Stomach (tissue), 19 donors: ENCODE data around the gene GCC1. TPM values are rescaled to one million over a fixed set of nuclear protein-coding genes. Genes with fewer than 3 reads are reported as not detected.

Experiments
- DNase-seq, 2 donors: peaks; one replicate each; pipeline versions ENCODE4 v3.0.0 to v3.0.0-alpha.2; 2013 to 2019
- H3K27ac ChIP-seq, 5 donors: fragments of 200-600 bp in 4 of 5; sonication (generic) in 4 of 5; one replicate each; pipeline ENCODE4 v1.5.1; 2013 to 2019; ENCODE audit warnings: mild to moderate bottlenecking in 1 of 5, moderate library complexity in 1 of 5
- H3K27me3 ChIP-seq, 3 donors: fragments of 200-600 bp; sonication (generic); one replicate each; pipeline ENCODE4 v1.5.1; 2017 to 2019; ENCODE audit warnings: mixed run types in 1 of 3
- H3K36me3 ChIP-seq, 4 donors: fragments of 200-600 bp; sonication (generic); 1 replicate in 3 of 4; 2 replicates in 1 of 4; pipeline ENCODE4 v1.5.1; 2016 to 2019
- H3K4me1 ChIP-seq, 4 donors: fragments of 200-600 bp; sonication (generic); one replicate each; pipeline ENCODE4 v1.5.1; 2016 to 2019
- H3K4me3 ChIP-seq, 4 donors: fragments of 200-600 bp; sonication (generic) in 3 of 4; one replicate each; pipeline ENCODE4 v1.5.1; 2016 to 2019; ENCODE audit warnings: mild to moderate bottlenecking in 1 of 4
- H3K9me3 ChIP-seq, 4 donors: fragments of 200-600 bp; sonication (generic); one replicate each; pipeline ENCODE4 v1.5.1; 2016 to 2019
- EP300 ChIP-seq: sonication (generic); formaldehyde crosslinking; IDR thresholded peaks from one replicate; pipeline ENCODE4 v1.6.1; 2017; ENCODE audit warnings: antibody characterized with exemption
- POLR2A ChIP-seq, 4 donors: fragments of 450-650 bp; IDR thresholded peaks; one replicate each; pipeline ENCODE4 v1.6.1; 2016; ENCODE audit warnings: antibody characterized with exemption in 4 of 4, control low read depth in 2 of 4, mild to moderate bottlenecking in 1 of 4, moderate library complexity in 1 of 4
- POLR2AphosphoS5 ChIP-seq, 3 donors: sonication (generic); formaldehyde crosslinking; IDR thresholded peaks; one replicate each; pipeline ENCODE4 v1.6.1; 2016; ENCODE audit warnings: antibody characterized with exemption in 3 of 3
- WGBS, 5 donors: extraction: QIAGEN DNeasy Blood & Tissue Kit in 3 of 5; methylation state at CpG; one replicate each; pipeline versions ENCODE4 v1.1.5 to v1.1.7; 2013 to 2018; 5-methylcytosine and 5-hydroxymethylcytosine counted together
- intact Hi-C: fragments of 100-400 bp; cut with DNase I; formaldehyde crosslinking; loops from one replicate; pipeline ENCODE4 v1.15.1; 2023; ENCODE audit warnings: low total_unique reads
- long read RNA-seq, 10 donors: transcript quantifications; one replicate each; lab custom pipeline, GENCODE V29; 2026
- polyA plus RNA-seq, 3 donors: library from polyadenylated mRNA; stranded (reverse); fragments of 200-250 nt; gene quantifications; one replicate each; pipeline ENCODE4 v1.2.3, GENCODE V29; 2013
- total RNA-seq, 5 donors: library from RNA; depleted of rRNA; stranded (reverse); fragments of >200 nt; gene quantifications; one replicate each; pipeline versions ENCODE4 v1.1.0 to v1.2.3, GENCODE V29; 2014 to 2016
- TF ChIP-seq, protein P1 (sequence below), 7 experiments: fragments of 450-650 bp in 4 of 7; fragments of 200-600 bp in 3 of 7; sonication (generic) in 3 of 7; IDR thresholded peaks; one replicate each; pipeline ENCODE4 v1.5.1; 2016 to 2019; ENCODE audit warnings: antibody characterized with exemption in 7 of 7, control low read depth in 2 of 7, mild to moderate bottlenecking in 1 of 7
- donor health status: healthy with polysubstance abuse.
- donor health status: Bipolar disorder and iron deficiency.
- donor health status: healthy.

GCC1 gene, protein sequence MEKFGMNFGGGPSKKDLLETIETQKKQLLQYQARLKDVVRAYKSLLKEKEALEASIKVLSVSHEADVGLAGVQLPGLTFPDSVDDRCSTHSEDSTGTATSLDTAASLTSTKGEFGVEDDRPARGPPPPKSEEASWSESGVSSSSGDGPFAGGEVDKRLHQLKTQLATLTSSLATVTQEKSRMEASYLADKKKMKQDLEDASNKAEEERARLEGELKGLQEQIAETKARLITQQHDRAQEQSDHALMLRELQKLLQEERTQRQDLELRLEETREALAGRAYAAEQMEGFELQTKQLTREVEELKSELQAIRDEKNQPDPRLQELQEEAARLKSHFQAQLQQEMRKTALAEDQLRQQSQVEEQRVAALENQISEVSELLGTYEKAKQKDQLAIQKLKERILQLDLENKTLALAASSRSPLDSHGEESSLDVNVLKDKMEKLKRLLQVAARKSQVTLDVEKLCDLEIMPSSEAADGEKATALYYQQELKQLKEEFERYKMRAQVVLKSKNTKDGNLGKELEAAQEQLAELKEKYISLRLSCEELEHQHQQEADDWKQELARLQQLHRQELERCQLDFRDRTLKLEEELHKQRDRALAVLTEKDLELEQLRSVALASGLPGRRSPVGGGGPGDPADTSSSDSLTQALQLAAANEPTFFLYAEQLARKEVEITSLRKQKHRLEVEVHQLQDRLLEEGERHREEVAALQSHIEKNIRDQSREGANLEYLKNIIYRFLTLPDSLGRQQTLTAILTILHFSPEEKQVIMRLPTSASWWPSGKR
- total RNA-seq, result 10 to 100 TPM in 4 of 5 donors, 1 to 10 TPM in 1; 2.9 to 37.9 (median 14.3) TPM
- polyA plus RNA-seq, result 1 to 10 TPM; 3.7 to 9.2 (median 8.5) TPM
- long read RNA-seq, donor 1, full-length matches to known transcripts, result 1 of 1 reads
- long read RNA-seq, donor 1, partial matches to known transcripts, result 0 of 1 reads
- long read RNA-seq, donor 1, other reads (novel, unspliced or antisense), result 0 of 1 reads
- long read RNA-seq, donor 2, full-length matches to known transcripts, result 4 of 4 reads
- long read RNA-seq, donor 2, partial matches to known transcripts, result 0 of 4 reads
- long read RNA-seq, donor 2, other reads (novel, unspliced or antisense), result 0 of 4 reads
- long read RNA-seq, donor 3, full-length matches to known transcripts, result 1 of 1 reads
- long read RNA-seq, donor 3, partial matches to known transcripts, result 0 of 1 reads
- long read RNA-seq, donor 3, other reads (novel, unspliced or antisense), result 0 of 1 reads
- long read RNA-seq, donor 4, result 0 reads
- long read RNA-seq, donor 5, full-length matches to known transcripts, result 4 of 4 reads
- long read RNA-seq, donor 5, partial matches to known transcripts, result 0 of 4 reads
- long read RNA-seq, donor 5, other reads (novel, unspliced or antisense), result 0 of 4 reads
- long read RNA-seq, donor 6, full-length matches to known transcripts, result 3 of 3 reads
- long read RNA-seq, donor 6, partial matches to known transcripts, result 0 of 3 reads
- long read RNA-seq, donor 6, other reads (novel, unspliced or antisense), result 0 of 3 reads
- long read RNA-seq, donor 7, full-length matches to known transcripts, result 2 of 337 reads
- long read RNA-seq, donor 7, partial matches to known transcripts, result 187 of 337 reads
- long read RNA-seq, donor 7, other reads (novel, unspliced or antisense), result 148 of 337 reads
- long read RNA-seq, donor 8, full-length matches to known transcripts, result 4 of 4 reads
- long read RNA-seq, donor 8, partial matches to known transcripts, result 0 of 4 reads
- long read RNA-seq, donor 8, other reads (novel, unspliced or antisense), result 0 of 4 reads
- long read RNA-seq, donor 9, full-length matches to known transcripts, result 2 of 2 reads
- long read RNA-seq, donor 9, partial matches to known transcripts, result 0 of 2 reads
- long read RNA-seq, donor 9, other reads (novel, unspliced or antisense), result 0 of 2 reads
- long read RNA-seq, donor 10, result 0 reads

DNA sequence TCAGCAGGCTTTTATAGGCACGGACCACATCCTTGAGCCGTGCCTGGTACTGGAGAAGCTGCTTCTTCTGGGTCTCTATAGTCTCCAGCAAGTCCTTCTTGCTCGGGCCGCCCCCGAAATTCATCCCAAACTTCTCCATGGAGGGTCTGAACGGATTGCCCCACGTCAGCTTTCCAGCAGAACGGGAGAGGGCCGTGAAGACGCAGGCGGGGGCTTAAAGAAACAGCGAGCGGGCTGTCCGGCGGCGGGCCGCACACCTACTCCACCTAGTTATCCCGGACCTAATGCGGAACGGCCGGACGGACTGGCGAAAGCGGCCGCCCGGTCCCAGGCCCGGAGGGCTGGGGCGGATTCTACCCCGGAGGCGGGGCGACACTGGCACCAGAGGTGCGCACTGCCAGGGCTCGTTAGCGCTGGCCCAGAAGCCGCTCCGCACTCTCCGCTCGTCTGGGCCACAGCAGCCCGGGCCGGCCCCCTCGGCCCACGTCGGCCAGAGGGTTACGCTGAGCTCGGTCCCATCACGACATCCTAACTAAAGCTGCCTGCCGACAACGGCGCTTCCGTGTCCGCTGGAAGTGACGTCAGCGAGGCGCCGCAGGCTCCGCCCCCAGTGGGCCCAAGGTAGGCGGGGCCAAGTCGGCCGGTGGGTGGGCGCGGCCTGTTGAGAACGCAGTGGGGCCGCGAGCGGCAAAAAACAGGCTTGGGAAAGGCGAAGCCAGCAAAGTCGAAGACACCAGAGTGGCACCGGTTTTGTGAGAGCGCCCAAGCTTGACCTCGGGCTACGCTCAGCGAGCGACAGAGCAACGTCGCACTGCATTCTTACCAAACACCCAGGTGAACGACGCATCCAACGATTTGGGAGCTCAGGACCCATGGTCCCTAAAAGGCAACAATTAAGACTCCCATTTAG lies at the start of gene GCC1:
Gene GCC1, minus strand, starts transcription at position 553 of the 910 bp plus-strand sequence. Its CDS starts 414 bp downstream, at position 139.
- Histone ChIP-seq H3K36me3 (peaks cover 17 to 35% (median 33%) of the 10 kb centered on the region in 4 donors), H3K4me3 (peak within 1 kb of the TSS; percentile 60 to 96 (median 80)), H3K27me3 (no peaks in the 10 kb centered on the region), H3K4me1 (peaks cover 47 to 79% (median 75%) of the 10 kb centered on the region in 4 donors), H3K9me3 (no peaks in the 10 kb centered on the region), H3K27ac (peak within 1 kb of the TSS; percentile 88 to 97 (median 95))
- DNase-seq, result peak; percentile 95 to 97
- intact Hi-C loops, result no loop called here
- peak; percentile 93 to 98 (median 97) for TF ChIP-seq POLR2AphosphoS5 (IDR thresholded peaks at IDR 0.05)
- TF ChIP-seq, protein P1, sequence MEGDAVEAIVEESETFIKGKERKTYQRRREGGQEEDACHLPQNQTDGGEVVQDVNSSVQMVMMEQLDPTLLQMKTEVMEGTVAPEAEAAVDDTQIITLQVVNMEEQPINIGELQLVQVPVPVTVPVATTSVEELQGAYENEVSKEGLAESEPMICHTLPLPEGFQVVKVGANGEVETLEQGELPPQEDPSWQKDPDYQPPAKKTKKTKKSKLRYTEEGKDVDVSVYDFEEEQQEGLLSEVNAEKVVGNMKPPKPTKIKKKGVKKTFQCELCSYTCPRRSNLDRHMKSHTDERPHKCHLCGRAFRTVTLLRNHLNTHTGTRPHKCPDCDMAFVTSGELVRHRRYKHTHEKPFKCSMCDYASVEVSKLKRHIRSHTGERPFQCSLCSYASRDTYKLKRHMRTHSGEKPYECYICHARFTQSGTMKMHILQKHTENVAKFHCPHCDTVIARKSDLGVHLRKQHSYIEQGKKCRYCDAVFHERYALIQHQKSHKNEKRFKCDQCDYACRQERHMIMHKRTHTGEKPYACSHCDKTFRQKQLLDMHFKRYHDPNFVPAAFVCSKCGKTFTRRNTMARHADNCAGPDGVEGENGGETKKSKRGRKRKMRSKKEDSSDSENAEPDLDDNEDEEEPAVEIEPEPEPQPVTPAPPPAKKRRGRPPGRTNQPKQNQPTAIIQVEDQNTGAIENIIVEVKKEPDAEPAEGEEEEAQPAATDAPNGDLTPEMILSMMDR (IDR thresholded peaks at IDR 0.05), result no peak
- peak in 2 of 4 donors; percentile 56 to 76 for TF ChIP-seq POLR2A (IDR thresholded peaks at IDR 0.05)
- WGBS, 5 donors, result 1 to 8% (median 2%) methylated on average over 12 to 78 of the region's 78 CpGs

DNA sequence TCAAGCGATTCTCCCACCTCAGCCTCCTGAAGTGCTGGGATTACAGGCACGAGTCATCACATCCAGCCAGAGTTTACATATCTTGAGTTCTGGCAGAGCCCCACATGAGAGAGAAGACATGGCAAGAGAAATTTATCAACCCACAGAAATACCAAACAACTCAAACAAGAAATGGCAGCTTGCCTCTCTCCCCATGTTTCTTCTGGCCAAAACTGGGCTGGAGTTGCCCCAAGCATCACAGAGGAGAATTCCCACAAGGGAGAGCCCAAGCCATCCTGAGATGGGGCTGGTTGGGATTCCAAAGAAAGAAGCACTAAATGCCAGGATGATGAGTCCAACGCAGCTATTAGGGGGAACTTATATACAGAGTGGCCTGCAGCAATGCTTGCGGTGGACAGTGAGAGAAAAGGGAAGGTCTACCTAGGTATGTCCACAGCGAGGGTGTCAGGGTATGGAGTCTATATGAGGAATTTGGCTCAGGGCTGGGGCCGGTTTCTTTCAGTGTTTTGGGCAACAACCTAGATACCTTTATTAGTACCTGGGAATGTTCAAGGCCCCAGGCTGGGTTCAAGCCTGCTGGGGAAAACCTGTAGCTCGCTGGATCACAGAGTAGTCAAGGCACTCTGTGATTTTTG lies 47.0 kb upstream of the GCC1 start:
- Histone ChIP-seq H3K4me3 (no peak overlapping the region), H3K9me3 (no peaks in the 10 kb centered on the region), H3K27me3 (no peaks in the 10 kb centered on the region), H3K36me3 (no peaks in the 10 kb centered on the region), H3K4me1 (no peaks in the 10 kb centered on the region), H3K27ac (no peak overlapping the region)
- WGBS, 5 donors, result 69 to 83% (median 81%) methylated on average over 7 of the region's 7 CpGs
- no peak for TF ChIP-seq POLR2A (IDR thresholded peaks at IDR 0.05)
- intact Hi-C loops, result no loop called here
- DNase-seq, result no peak

DNA sequence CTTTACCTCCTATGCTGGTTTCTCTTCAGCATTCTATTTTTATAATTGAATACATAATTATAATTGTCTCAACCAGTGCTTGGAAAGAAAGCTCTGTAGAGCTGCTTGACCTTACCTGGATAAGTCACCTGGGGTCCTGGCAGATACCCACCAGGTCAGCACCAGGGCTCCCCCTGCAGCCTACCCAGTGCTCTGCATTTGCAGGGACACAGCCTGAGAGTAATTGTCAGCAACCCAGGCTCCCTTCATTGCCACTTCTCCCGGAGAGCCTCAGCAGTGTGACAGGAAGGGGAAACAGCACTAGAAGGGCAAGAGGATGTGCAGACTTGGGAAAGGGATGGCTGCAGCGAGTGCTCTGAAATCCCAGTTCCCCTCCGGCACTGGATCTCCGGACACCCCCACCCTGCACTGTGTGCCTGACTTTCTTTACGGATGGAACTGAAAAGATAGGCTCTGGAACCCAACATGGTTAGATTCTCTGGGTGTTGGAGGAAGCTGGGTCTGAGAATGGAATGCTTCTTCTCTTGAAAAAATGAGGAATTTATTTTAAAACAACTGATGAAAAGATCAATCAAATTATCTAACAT lies 44.0 kb upstream of the GCC1 start:
- H3K4me1 ChIP-seq, result no peaks in the 10 kb centered on the region
- no peak overlapping the region for H3K27ac ChIP-seq
- no peak overlapping the region for H3K4me3 ChIP-seq
- WGBS, 5 donors, result 16 to 30% (median 21%) methylated on average over 5 of the region's 5 CpGs
- no peaks in the 10 kb centered on the region for H3K9me3 ChIP-seq
- intact Hi-C loops, result no loop called here
- H3K27me3 ChIP-seq, result no peaks in the 10 kb centered on the region
- H3K36me3 ChIP-seq, result no peaks in the 10 kb centered on the region
- peak; percentile 35 to 47 for DNase-seq
- TF ChIP-seq EP300 (no peak), POLR2A (IDR thresholded peaks at IDR 0.05) (no peak), POLR2AphosphoS5 (IDR thresholded peaks at IDR 0.05) (no peak)
- TF ChIP-seq, protein P1 (IDR thresholded peaks at IDR 0.05), result peak in 1 of 7 experiments; percentile 28
